Stomach (tissue), 9 donors: Measurements from ENCODE around the gene RNASEH2A. TPM values are rescaled to one million over a fixed set of nuclear protein-coding genes. Genes with fewer than 3 reads are reported as not detected.

Experiments
- DNase-seq, 2 donors: peaks; one replicate each; pipeline versions ENCODE4 v3.0.0 to v3.0.0-alpha.2; 2013 to 2019
- H3K27ac ChIP-seq, 5 donors: fragments of 200-600 bp in 4 of 5; sonication (generic) in 4 of 5; one replicate each; pipeline ENCODE4 v1.5.1; 2013 to 2019; ENCODE audit warnings: mild to moderate bottlenecking in 1 of 5, moderate library complexity in 1 of 5
- H3K27me3 ChIP-seq, 3 donors: fragments of 200-600 bp; sonication (generic); one replicate each; pipeline ENCODE4 v1.5.1; 2017 to 2019; ENCODE audit warnings: mixed run types in 1 of 3
- H3K36me3 ChIP-seq, 4 donors: fragments of 200-600 bp; sonication (generic); 1 replicate in 3 of 4; 2 replicates in 1 of 4; pipeline ENCODE4 v1.5.1; 2016 to 2019
- H3K4me1 ChIP-seq, 4 donors: fragments of 200-600 bp; sonication (generic); one replicate each; pipeline ENCODE4 v1.5.1; 2016 to 2019
- H3K4me3 ChIP-seq, 4 donors: fragments of 200-600 bp; sonication (generic) in 3 of 4; one replicate each; pipeline ENCODE4 v1.5.1; 2016 to 2019; ENCODE audit warnings: mild to moderate bottlenecking in 1 of 4
- H3K9me3 ChIP-seq, 4 donors: fragments of 200-600 bp; sonication (generic); one replicate each; pipeline ENCODE4 v1.5.1; 2016 to 2019
- EP300 ChIP-seq: sonication (generic); formaldehyde crosslinking; IDR thresholded peaks from one replicate; pipeline ENCODE4 v1.6.1; 2017; ENCODE audit warnings: antibody characterized with exemption
- POLR2A ChIP-seq, 4 donors: fragments of 450-650 bp; IDR thresholded peaks; one replicate each; pipeline ENCODE4 v1.6.1; 2016; ENCODE audit warnings: antibody characterized with exemption in 4 of 4, control low read depth in 2 of 4, mild to moderate bottlenecking in 1 of 4, moderate library complexity in 1 of 4
- POLR2AphosphoS5 ChIP-seq, 3 donors: sonication (generic); formaldehyde crosslinking; IDR thresholded peaks; one replicate each; pipeline ENCODE4 v1.6.1; 2016; ENCODE audit warnings: antibody characterized with exemption in 3 of 3
- WGBS, 5 donors: extraction: QIAGEN DNeasy Blood & Tissue Kit in 3 of 5; methylation state at CpG; one replicate each; pipeline versions ENCODE4 v1.1.5 to v1.1.7; 2013 to 2018; 5-methylcytosine and 5-hydroxymethylcytosine counted together
- intact Hi-C: fragments of 100-400 bp; cut with DNase I; formaldehyde crosslinking; loops from one replicate; pipeline ENCODE4 v1.15.1; 2023; ENCODE audit warnings: low total_unique reads
- polyA plus RNA-seq, 3 donors: library from polyadenylated mRNA; stranded (reverse); fragments of 200-250 nt; gene quantifications; one replicate each; pipeline ENCODE4 v1.2.3, GENCODE V29; 2013
- total RNA-seq, 5 donors: library from RNA; depleted of rRNA; stranded (reverse); fragments of >200 nt; gene quantifications; one replicate each; pipeline versions ENCODE4 v1.1.0 to v1.2.3, GENCODE V29; 2014 to 2016
- TF ChIP-seq, protein P1 (sequence below), 7 experiments: fragments of 450-650 bp in 4 of 7; fragments of 200-600 bp in 3 of 7; sonication (generic) in 3 of 7; IDR thresholded peaks; one replicate each; pipeline ENCODE4 v1.5.1; 2016 to 2019; ENCODE audit warnings: antibody characterized with exemption in 7 of 7, control low read depth in 2 of 7, mild to moderate bottlenecking in 1 of 7
- donor health status: healthy with polysubstance abuse.
- donor health status: Bipolar disorder and iron deficiency.
- donor health status: healthy.

Gene RNASEH2A
- total and polyA plus RNA-seq, 8 donors: 0.45 to 36.2 (median 6.3) TPM

DNA sequence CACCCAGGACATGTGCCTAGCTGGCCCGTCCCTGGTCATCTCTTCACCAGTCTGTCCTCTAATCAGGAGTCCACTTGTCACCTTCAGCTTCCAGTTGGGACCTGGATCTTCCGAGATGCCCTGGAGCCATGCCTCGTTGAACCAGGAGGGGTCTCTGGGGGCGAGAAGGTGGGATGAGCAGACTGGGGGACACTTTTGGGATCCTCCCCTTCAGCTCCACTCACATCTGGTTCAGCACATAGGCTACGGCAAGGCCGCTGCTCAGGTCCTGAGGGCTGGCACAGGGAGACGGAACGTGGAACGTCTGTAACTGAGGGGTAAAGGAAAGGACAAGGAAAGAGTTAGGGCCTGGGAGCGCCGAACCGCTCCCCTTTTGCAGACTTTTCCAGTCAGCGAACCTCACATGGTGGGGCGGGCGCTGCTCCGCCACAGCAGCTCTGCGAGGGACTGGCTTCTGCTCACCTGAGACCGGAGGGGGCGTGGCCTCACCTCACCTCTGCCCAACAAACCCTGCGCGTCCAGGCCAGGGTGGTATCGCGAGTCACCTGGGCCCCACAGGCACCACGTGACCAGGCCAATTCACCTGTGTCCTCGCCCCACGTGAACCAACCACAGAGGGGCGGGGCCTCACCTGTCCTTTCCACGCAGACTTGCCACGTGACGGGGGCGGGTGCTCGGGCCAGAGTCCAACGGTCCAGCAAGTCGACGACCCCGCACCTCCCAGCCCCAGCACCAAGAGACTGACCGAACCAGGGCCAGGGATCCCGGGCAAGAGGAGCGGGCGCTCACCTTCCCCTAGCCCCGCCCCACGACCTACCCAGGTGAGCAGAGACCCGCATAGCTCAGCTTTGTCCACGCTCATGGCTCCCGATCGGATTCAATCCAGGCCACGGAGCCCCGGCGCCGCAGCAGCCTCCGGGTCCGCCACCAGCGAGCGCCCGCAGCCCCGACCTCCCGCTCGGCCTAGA, 31.5 kb upstream of the RNASEH2A start, which contains the start of gene HOOK2:
HOOK2 (minus strand) TSS at position 965 of the 968 bp plus-strand sequence; CDS start at position 862, 103 bp downstream.
- peak; percentile 98 to 99 for DNase-seq
- whole genome bisulfite sequencing, 5 donors: 9 to 19% (median 15%) methylated on average over 31 to 58 of the region's 58 CpGs
- peaks cover 19 to 56% (median 53%) of the 10 kb centered on the region in 4 donors for H3K4me1 ChIP-seq
- no peaks in the 10 kb centered on the region for H3K9me3 ChIP-seq
- TF ChIP-seq EP300: no peak
- TF ChIP-seq, protein P1, sequence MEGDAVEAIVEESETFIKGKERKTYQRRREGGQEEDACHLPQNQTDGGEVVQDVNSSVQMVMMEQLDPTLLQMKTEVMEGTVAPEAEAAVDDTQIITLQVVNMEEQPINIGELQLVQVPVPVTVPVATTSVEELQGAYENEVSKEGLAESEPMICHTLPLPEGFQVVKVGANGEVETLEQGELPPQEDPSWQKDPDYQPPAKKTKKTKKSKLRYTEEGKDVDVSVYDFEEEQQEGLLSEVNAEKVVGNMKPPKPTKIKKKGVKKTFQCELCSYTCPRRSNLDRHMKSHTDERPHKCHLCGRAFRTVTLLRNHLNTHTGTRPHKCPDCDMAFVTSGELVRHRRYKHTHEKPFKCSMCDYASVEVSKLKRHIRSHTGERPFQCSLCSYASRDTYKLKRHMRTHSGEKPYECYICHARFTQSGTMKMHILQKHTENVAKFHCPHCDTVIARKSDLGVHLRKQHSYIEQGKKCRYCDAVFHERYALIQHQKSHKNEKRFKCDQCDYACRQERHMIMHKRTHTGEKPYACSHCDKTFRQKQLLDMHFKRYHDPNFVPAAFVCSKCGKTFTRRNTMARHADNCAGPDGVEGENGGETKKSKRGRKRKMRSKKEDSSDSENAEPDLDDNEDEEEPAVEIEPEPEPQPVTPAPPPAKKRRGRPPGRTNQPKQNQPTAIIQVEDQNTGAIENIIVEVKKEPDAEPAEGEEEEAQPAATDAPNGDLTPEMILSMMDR (IDR thresholded peaks at IDR 0.05): peak in 1 of 7 experiments; percentile 16
- TF ChIP-seq POLR2AphosphoS5 (IDR thresholded peaks at IDR 0.05): peak in 2 of 3 donors; percentile 61 to 94
- peak in 1 of 4 donors; percentile 17 for TF ChIP-seq POLR2A (IDR thresholded peaks at IDR 0.05)
- peak within 1 kb of the TSS; percentile 92 to 100 (median 93) for H3K27ac ChIP-seq
- no peaks in the 10 kb centered on the region for H3K27me3 ChIP-seq
- H3K36me3 ChIP-seq: peaks cover 0 to 21% (median 15%) of the 10 kb centered on the region in 4 donors
- peak within 1 kb of the TSS; percentile 58 to 71 (median 64) for H3K4me3 ChIP-seq
- intact Hi-C loops: no loop called here

DNA sequence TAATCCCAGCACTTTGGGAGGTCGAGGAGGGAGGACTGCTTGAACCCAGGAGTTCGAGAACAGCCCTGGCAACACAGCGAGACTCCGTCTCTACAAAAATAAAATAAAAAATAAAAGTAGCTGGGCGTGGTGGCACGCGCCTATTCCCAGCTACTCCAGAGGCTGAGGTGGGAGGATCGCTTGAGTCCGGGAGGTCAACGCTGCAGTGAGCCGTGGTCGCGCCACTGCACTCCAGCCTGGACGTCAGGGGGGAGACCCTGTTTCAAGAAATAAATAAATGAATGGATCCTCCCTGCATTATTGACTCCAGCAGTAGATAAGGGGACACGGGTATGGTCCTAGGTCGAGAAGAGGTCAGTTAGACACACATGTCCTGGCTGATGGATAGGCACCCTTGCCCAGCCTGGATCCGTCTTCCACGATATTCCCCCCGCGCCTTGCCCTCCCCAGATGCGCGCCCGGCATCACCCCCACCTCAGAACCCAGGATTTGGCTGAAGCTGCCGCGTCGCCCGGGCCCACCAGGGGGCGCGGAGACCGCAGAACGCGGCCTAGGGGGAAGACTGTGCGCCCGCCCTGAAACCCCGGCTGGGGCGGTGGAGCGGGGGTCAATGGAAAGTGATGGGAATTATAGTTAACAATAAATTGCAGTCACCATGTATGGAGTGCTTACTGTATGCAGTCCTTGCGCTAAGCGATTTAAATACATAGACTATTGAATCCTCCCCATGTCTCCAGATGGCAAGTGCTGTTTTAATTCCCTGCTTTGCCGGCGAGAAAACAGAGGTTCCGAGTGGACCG, 29.0 kb upstream of the RNASEH2A start:
- Histone ChIP-seq H3K4me1 (peaks cover 20 to 75% (median 57%) of the 10 kb centered on the region in 4 donors), H3K9me3 (no peaks in the 10 kb centered on the region), H3K36me3 (peaks cover 0 to 5% (median 0%) of the 10 kb centered on the region in 4 donors), H3K27ac (peak overlapping the region; percentile 95 to 100 (median 96)), H3K4me3 (peak overlapping the region; percentile 57 to 68 (median 66)), H3K27me3 (no peaks in the 10 kb centered on the region)
- intact Hi-C loops: no loop called here
- DNase-seq: peak; percentile 81 to 93
- peak in 2 of 3 donors; percentile 52 to 83 for TF ChIP-seq POLR2AphosphoS5 (IDR thresholded peaks at IDR 0.05)
- no peak for TF ChIP-seq EP300
- TF ChIP-seq, protein P1 (IDR thresholded peaks at IDR 0.05): peak in 5 of 7 experiments; percentile 88 to 97 (median 96)
- 5 to 8% (median 7%) methylated on average over 43 of the region's 43 CpGs for WGBS, 5 donors

DNA sequence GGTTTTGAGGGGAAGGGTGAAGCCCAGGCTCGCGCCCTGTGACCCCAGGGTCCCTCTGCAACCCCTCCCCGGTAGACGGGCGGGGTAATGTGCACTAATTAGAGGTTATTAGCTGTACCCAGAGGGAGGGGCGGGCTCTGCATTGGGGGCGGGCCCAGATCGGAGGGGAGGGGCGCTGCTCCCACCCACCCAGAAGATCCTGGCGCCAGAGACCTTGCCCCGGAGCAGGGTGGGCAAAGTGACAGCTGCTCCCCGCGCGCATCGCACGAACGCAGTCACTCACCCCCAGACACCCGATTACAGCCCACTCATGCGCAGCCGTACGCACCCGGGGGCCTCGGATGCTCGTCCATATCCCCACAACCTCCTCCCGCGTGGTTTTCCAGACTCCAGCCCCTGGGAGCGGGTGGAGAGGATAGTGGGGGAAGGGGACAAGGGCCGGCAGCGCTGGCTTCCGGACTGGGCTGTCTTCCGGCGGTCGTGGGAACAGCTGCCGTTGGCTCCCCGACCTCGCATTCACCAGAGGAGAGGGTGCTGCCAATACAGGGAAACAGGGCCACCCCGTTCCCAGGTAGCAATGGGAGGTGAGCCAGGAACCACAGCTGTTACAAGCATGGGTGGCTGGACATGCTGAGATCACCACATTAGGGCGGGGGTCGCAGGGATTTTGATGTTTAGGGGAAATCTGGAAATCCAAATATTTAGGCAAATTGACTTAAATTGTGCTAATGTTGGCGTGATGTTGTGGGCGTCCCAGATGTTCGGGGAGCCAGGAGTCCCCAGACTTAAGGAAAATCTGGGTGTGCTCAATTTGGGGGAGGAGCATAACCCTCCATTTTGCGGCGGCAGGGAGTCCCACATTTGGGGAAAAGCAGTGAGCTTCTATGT, 28.1 kb upstream of the RNASEH2A start:
- Histone ChIP-seq H3K4me3 (peak overlapping the region; percentile 57 to 68 (median 66)), H3K27me3 (no peaks in the 10 kb centered on the region), H3K36me3 (peaks cover 0 to 5% (median 0%) of the 10 kb centered on the region in 4 donors), H3K4me1 (peaks cover 29 to 83% (median 65%) of the 10 kb centered on the region in 4 donors), H3K9me3 (no peaks in the 10 kb centered on the region), H3K27ac (peak overlapping the region; percentile 95 to 100 (median 96))
- WGBS, 5 donors: 1 to 2% (median 2%) methylated on average over 28 to 44 of the region's 44 CpGs
- TF ChIP-seq POLR2AphosphoS5 (IDR thresholded peaks at IDR 0.05) (peak; percentile 45 to 81 (median 57)), EP300 (no peak), POLR2A (IDR thresholded peaks at IDR 0.05) (peak in 1 of 4 donors; percentile 25)
- TF ChIP-seq, protein P1 (IDR thresholded peaks at IDR 0.05): no peak
- intact Hi-C loops: no loop called here
- peak; percentile 79 to 92 for DNase-seq
